Stimulated activated CD8-positive, alpha-beta memory T cell treated with anti-CD3 and anti-CD28 coated beads, Interleukin-15, amount 100 ng/mL, for 1 hour (primary cell): ENCODE data around the gene SH3PXD2A.
"Not testable (repeated sequence)": the region's sequence is repeated elsewhere in the genome, so short reads cannot be mapped to it uniquely, and the experiment has no call there.

ENCODE experiments used
- DNase-seq: peaks from one replicate; pipeline ENCODE4 v3.0.0-alpha.2; 2020; ENCODE audit warnings: low read depth

Gene SH3PXD2A

DNA sequence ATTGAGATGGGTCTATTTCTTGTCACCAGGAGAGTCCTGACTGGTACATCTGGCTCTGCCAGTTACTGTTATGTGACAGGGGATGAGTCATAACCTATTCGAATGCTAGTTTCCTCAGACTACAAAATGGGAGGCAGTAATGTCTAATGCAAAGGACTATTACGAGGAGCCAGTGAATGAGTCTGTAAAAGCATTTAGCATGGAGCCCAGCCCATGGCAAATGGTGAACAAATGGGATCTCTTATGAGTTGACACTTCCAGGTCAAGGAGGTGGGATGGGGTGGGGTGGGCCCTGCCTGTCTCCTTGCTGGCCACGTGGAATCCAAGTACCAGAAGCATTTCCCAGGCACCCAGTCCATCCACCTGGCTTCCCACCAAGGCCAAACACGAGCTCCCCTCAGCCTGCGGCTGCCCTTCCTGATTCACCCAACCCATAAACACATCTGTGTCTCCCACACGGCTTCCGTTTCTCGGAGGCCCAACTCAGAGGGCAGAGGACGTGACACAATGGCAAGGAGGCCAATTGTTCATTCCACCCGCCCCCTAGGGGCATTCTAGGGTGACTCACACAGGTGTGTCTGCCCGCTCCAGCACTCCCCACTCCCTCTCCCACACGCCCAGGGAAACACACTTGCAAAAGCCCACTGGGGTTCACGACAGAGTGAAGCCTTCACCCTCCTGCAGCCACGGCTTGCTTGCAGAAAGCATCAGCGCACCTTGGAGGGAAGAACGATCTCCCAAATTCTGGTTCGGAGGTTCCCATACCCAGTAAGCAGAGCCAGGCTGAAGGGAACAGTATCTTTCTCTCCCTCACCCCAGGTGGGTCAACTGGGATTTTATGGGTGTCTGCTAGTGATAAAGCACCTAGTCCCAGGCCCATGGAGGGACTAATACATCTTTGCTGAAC is 109.8 kb downstream of the SH3PXD2A start:
- no peak for DNase-seq

DNA sequence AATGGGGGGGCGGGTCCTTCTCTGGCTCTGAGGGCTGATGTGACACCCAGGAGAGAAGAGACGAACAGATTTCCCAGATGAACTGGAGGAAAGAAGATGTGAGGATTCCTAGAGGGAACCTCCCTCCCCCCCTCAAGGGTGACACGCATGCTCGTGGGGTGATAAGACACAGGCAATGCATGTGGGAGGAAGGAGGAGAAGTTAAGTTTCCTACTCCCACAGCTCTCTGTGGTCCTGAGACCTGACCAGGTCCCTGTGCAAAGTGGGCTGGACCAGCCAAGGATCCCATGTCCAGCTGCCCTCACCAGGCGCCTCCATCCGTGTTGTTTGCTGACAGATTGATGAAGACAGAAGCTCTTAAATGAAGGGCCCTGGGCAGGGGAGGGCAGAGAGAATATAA is 112.6 kb downstream of the SH3PXD2A start:
- no peak for DNase-seq

DNA sequence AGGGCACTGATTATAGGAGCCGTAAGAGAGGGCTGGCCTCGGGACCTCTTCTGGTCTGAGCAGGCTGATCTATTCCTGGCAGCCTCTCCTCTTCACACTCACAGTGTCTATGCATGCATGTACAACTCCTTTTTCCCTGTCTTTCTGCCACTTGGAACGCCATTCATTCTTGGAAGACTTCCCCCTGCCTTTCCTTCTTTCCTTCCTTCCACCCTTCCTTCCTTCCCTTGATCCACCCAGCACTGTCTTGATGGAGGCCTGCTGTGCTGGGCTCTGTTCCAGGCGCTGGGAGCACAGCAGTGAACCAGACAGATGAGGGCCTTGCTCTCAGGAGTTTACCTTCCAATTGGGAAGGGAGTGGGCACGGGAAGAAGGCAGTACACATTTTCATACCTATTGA is 114.8 kb downstream of the SH3PXD2A start:
- no peak for DNase-seq

GRCh38 chr10:103739039-103739764 is 116.2 kb downstream of the SH3PXD2A start:
- DNase-seq: no peak

GRCh38 chr10:103737735-103738367 is 117.5 kb downstream of the SH3PXD2A start:
- no peak for DNase-seq

DNA sequence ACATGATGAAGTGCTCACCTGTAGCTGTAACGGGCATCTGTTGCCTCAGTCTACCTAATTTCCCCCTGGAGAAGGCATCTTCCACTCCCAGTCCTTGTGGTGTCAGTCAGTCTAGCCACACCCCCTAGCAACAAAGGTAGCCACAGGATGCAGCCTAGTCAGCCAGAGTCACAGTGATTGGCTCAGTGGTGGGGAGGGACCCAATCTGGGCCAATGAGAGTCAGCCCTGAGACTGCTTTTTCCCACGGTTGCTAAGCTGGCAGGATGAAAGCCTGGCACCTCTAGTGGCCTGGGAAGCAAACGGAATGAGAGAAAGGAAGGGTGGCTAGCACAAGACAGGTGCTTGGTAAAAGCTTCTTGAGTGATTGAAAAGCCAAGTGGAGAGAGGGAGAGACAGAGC is 118.6 kb downstream of the SH3PXD2A start:
- DNase-seq: no peak

GRCh38 chr10:103736044-103736443 is 119.3 kb downstream of the SH3PXD2A start:
- DNase-seq: no peak

DNA sequence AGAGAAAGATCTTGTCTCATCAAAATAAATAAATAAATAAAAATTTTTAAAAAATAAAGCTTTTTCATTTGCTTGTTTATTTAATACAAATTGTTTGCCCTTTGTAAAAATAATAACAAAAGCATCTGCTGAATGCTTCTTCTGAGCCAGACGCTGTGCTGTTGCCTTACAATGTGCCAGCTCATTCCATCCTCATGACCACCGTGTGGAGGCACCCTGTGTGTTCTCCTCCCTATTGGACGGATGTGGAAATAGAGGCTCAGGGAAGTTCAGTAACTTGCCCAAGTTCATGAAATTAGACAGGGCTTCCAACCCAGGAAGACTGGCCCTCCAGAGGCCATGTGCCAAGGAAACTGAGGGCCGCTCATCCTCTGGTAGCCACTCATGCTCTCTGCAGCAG is 120.6 kb downstream of the SH3PXD2A start:
- no peak for DNase-seq

DNA sequence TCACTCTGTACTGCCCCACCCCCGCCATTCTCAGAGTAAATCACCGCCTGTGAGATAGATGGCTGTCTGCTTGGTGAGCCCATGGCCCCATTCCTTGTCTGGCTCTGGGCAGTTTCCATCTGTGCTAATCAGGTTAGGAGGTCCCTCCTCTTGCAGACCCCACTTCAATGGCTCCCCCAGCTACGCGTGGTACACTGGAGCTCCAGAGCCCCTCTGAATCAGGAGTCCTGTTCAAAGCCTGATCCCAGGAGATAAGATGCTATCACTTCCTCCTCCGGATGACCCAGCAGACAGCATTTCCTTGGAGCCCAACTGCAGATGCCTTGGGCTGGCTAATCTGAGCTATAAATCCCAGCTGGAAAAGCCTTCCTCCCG is 122.3 kb downstream of the SH3PXD2A start:
- no peak for DNase-seq

DNA sequence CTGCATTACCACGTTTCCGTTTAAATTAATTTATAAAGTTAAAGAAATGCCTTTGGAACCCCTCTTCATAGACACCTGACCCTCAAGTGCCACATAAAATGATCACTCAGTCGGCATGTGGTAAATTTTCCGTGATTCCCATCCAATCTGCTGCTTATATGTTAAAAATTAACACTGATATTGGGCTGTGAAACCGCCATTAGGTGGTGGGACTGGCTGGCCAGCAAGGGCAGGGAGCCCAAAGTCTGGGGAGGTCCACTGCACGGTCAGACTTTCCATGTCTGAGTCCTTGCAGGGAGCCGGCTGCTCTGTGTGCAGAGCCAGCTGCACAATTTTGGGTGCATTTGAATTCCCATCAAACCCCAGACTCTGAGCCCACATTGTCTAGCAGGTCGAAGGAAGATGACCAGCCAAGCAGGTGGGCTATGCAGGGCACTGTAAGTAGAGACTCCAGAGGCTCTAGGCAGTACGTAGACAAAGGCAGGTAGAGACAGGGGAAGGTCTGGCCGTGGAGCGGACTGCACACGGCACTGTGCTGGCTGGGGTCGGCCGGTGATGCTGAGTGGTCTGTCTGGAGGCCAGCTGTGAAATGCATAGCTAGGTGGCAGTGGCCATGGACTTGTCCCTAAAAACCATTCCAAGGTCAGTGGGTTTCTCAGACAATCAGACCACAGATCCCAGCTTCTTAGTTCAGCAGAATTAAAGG is 122.9 kb downstream of the SH3PXD2A start:
- no peak for DNase-seq

DNA sequence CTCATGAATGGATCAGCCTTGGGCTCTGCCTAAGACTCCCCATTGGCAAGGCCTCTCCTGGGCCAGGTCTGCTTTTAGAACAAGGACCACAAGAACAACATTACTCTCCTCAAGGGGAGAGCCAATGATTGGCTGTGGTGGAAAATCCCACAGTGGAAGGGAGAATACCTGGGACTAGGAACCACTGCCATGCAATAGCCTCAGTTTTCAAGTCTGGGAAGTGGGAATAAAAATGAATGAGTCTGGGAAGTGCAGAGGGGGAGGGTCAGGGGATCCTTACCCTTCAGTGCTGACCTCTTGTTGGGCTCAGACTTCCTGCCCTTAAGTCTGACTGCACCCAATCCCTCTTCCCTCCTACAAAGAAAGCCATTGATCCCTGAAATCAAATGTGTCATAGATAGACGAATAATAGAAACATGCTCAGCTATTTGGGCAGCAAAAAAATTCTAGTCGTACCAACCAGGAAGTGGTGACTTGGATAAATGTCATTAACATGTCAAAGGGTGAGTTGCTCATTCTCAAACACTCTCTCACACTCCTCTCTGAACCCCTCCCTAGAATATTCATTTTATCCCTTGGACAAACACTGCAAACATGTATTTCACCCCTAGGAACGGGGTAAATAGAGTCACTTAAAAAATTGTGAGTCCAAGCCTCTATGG is 123.6 kb downstream of the SH3PXD2A start:
- DNase-seq: no peak

GRCh38 chr10:103731026-103731425 is 124.3 kb downstream of the SH3PXD2A start:
- DNase-seq: not testable (repeated sequence)

DNA sequence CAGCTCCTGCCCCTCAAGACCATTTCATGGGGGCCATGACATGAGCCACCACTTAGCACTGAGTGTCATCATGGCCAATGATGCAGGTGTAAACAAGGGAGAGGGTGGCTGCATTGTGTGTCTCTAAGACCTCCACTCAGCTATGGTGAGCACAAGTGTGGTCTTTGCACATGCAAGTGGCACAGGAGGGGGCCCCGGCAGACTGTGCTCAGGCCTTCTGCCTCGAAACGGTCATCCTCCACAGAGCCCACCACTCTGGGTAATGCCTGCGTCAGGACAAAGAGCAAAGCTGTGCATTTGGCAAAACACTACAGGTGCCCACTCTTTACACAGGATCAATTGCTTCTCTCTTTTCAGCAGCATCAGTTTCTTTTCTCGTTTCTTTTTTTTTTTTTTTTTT is 125.5 kb downstream of the SH3PXD2A start:
- DNase-seq: no peak

DNA sequence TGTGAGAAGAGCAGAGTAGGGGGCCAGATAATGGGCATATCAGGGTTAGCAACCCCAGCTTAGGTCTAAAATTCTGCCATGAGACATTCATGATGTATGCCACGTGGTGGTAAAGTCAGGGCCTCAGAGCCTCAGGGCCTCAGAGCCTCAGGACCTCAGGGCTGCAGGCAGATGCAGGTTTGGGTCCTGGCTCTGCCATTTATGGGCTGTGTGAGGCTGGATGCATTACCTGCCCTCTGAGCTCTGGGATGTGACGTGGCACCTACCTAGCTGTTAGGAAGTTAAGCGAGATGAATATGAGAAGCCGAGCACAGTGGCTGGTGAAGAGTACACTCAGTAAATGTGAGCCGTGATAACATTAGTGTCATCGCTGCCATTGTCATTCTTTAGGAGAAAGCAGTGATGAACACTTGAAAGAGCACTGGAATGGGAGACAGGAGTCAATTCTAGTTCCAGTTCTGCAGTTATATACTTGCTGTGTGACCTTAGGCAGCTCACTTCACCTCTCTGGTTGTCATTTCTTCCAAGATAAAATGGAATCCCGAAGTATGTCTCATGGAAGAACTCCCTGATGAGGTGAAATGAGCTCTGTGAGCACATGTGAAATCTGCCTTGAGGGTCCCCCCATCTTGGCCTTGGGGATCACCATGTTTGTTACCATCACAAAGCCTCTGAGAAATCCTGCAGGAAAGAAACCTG is 127.2 kb downstream of the SH3PXD2A start:
- no peak for DNase-seq

- DNase-seq: no peak
Observed at GRCh38 chr10:103727546-103727963, 127.8 kb downstream of the SH3PXD2A start.

GRCh38 chr10:103726637-103727036 is 128.7 kb downstream of the SH3PXD2A start:
- DNase-seq: no peak

DNA sequence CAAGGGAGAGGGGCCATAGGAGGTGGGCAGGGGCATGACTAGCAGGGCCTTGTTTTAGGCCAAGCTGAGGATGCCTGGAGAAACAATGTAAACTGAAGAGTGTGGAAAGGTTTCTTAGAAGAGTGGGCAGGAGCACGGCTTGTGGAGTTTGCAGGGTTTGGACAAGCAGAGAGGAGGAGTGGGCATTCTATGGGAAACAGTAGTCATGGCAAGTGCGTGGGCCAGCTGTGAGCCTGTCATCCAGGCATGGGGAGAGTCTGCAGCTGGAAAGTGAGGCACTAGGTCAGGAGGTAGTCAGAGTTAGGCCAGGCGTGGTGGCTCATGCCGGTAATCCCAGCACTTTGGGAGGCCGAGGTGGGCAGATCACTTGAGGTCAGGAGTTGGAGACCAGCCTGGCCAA is 130.1 kb downstream of the SH3PXD2A start:
- no peak for DNase-seq

DNA sequence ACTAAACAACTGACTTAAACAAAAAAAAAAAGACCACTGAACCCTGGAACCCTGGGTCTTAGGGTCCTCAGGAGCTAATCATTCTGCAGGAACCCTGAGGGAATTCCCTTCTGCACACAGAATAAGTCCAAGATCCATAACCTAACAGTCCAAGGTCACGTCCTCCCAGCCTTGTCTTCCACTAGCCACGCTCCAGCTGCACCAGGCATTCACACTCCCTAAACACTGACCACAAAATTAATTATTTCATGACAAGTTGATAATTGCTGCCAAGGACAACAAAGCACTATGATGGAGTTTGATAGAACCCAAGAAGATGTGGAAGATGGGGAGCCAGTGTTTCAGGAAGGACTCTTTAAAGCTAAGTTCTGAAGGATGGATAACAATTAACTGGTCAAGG is 130.6 kb downstream of the SH3PXD2A start:
- no peak for DNase-seq

GRCh38 chr10:103724074-103724473 is 131.3 kb downstream of the SH3PXD2A start:
- DNase-seq: no peak

DNA sequence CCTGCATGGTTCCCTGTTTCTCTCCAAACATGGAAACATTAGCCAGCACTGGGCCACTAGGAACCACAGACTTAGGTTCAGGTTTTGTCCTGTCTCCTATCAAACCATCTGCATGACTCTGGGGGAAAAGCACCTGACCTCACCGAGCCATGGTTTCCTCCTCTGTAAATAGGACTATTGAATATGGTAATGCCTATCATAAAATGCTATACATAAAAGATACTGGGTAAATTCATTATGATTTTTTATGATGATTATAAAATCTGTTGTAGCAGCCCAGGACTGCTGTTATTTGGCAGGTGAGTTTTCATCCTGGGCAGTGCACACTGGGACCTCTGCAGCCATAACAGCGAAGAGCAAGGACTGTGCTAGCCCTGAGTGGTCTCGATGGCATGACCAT is 131.8 kb downstream of the SH3PXD2A start:
- DNase-seq: no peak

GRCh38 chr10:103722632-103723031 is 132.7 kb downstream of the SH3PXD2A start:
- DNase-seq: no peak
